A549 (cell line): ENCODE data around the gene GZMM. TPM values are rescaled to one million over a fixed set of nuclear protein-coding genes. Genes with fewer than 3 reads are reported as not detected.

Experiments used
- ATAC-seq, 2 experiments: fragments of 200-7000 bp in 1 of 2; fragments of >200 bp in 1 of 2; cut with Nextera tagmentation in 1 of 2; cut with Tn5 transposase in 1 of 2; 3 replicates each; pipeline versions ENCODE4 v1.8.0 to v1.9.1; 2018 to 2020; ENCODE audit warnings: mild to moderate bottlenecking in 1 of 2, moderate library complexity in 1 of 2
- CTCF ChIA-PET: fragments of 300-600 bp; sonication (Branson Sonifier 250); formaldehyde crosslinking; extraction: SDS; loops from one replicate; lab custom pipeline; 2021; ENCODE audit warnings: antibody characterized with exemption, inconsistent platforms; lab: Yijun Ruan, JAX
- POLR2A ChIA-PET: fragments of 350-600 bp; formaldehyde crosslinking; extraction: SDS; loops from one replicate; lab custom pipeline; 2021; ENCODE audit warnings: antibody characterized with exemption, inconsistent platforms; lab: Yijun Ruan, JAX
- DNase-seq, 2 experiments: peaks; one replicate each; pipeline versions ENCODE4 v3.0.0 to v3.0.0-alpha.2; 2011 to 2016; ENCODE audit warnings: low read depth in 1 of 2, low spot score in 1 of 2
- FAIRE-seq: peaks from 2 replicates; lab custom pipeline; 2011; peaks lifted over from hg19 to GRCh38; lab: Jason Lieb, UNC
- H3K27ac ChIP-seq, 2 experiments: fragments of >200 bp; sonication (Bioruptor Twin); formaldehyde crosslinking; 3 replicates each; pipeline ENCODE4 v1.5.1; 2016 to 2017
- H3K4me1 ChIP-seq: fragments of >200 bp; sonication (Bioruptor Twin); formaldehyde crosslinking; 3 replicates; pipeline ENCODE4 v1.6.1; 2016
- H3K4me2 ChIP-seq: fragments of >200 bp; sonication (Bioruptor Twin); formaldehyde crosslinking; 3 replicates; pipeline ENCODE4 v1.6.1; 2016
- H3K4me3 ChIP-seq: fragments of >200 bp; sonication (Bioruptor Twin); formaldehyde crosslinking; 3 replicates; pipeline ENCODE4 v1.5.1; 2016
- H3K9me3 ChIP-seq: fragments of >200 bp; sonication (Bioruptor Twin); formaldehyde crosslinking; 3 replicates; pipeline ENCODE4 v1.6.1; 2016
- ATOH8 ChIP-seq: fragments of 250-450 bp; sonication (Bioruptor Pico); IDR thresholded peaks from 2 replicates; pipeline ENCODE4 v1.5.0; 2020; ENCODE audit warnings: low read depth, mild to moderate bottlenecking, moderate library complexity
- BCL3 ChIP-seq: fragments of >200 bp; sonication (Bioruptor Twin); formaldehyde crosslinking; IDR thresholded peaks from 3 replicates; pipeline ENCODE4 v1.6.1; 2016
- BHLHE40 ChIP-seq: IDR thresholded peaks from 2 replicates; pipeline ENCODE4 v1.6.1; 2012; ENCODE audit warnings: low read depth, low read length, inconsistent platforms
- CHD4 ChIP-seq: fragments of 200-600 bp; sonication (generic); IDR thresholded peaks from 2 replicates; pipeline ENCODE4 v1.6.1; 2016; ENCODE audit warnings: antibody characterized with exemption, mild to moderate bottlenecking, borderline replicate concordance
- EHMT2 ChIP-seq: fragments of 200-600 bp; sonication (generic); IDR thresholded peaks from 2 replicates; pipeline ENCODE4 v1.6.1; 2016; ENCODE audit warnings: antibody characterized with exemption, low read depth, mild to moderate bottlenecking, moderate library complexity
- FOXS1 ChIP-seq: fragments of 250-450 bp; sonication (Bioruptor Pico); IDR thresholded peaks from 2 replicates; pipeline ENCODE4 v1.5.0; 2020; ENCODE audit warnings: mild to moderate bottlenecking, moderate library complexity
- HOXA7 ChIP-seq: fragments of 250-450 bp; sonication (Bioruptor Pico); IDR thresholded peaks from 2 replicates; pipeline ENCODE4 v1.5.0; 2020; ENCODE audit warnings: mild to moderate bottlenecking, moderate library complexity
- HOXB5 ChIP-seq: fragments of 250-450 bp; sonication (Bioruptor Pico); IDR thresholded peaks from 2 replicates; pipeline ENCODE4 v1.5.0; 2020; ENCODE audit warnings: mild to moderate bottlenecking, moderate library complexity
- KDM5A ChIP-seq: fragments of 200-600 bp; sonication (generic); IDR thresholded peaks from 2 replicates; pipeline ENCODE4 v1.6.1; 2016; ENCODE audit warnings: antibody characterized with exemption, mild to moderate bottlenecking
- MAFK ChIP-seq: fragments of 450-650 bp; IDR thresholded peaks from 2 replicates; pipeline ENCODE4 v1.6.1; 2014; ENCODE audit not compliant: partially characterized antibody
- MAZ ChIP-seq: fragments of 150-350 bp; IDR thresholded peaks from 2 replicates; pipeline ENCODE4 v1.6.1; 2014; ENCODE audit warnings: antibody characterized with exemption, low read depth, low read length, borderline replicate concordance
- MYC ChIP-seq: IDR thresholded peaks from 2 replicates; pipeline ENCODE4 v1.6.1; 2012; ENCODE audit warnings: mild to moderate bottlenecking, inconsistent platforms, low read length, improper control_type of control experiment, borderline replicate concordance
- NFE2L2 ChIP-seq: fragments of 150-350 bp; conservative IDR thresholded peaks from 2 replicates; pipeline ENCODE4 v1.6.1; 2014; ENCODE audit warnings: low read length
- NR3C1 ChIP-seq: fragments of >200 bp; sonication (Bioruptor Twin); formaldehyde crosslinking; IDR thresholded peaks from 3 replicates; pipeline ENCODE4 v1.6.1; 2017
- PHF8 ChIP-seq: fragments of 200-600 bp; sonication (generic); IDR thresholded peaks from 2 replicates; pipeline ENCODE4 v1.6.1; 2016; ENCODE audit warnings: low read depth, mild to moderate bottlenecking, antibody characterized with exemption, moderate library complexity, borderline replicate concordance
- POLR2AphosphoS2 ChIP-seq: conservative IDR thresholded peaks from 2 replicates; pipeline ENCODE4 v1.6.1; 2012; ENCODE audit warnings: low read length, improper control_type of control experiment, inconsistent platforms
- RARB ChIP-seq: fragments of 250-450 bp; sonication (Bioruptor Pico); IDR thresholded peaks from 2 replicates; pipeline ENCODE4 v1.8.0; 2021; ENCODE audit warnings: mild to moderate bottlenecking, moderate library complexity
- SMC3 ChIP-seq: fragments of >200 bp; sonication (Bioruptor Twin); formaldehyde crosslinking; IDR thresholded peaks from 3 replicates; pipeline ENCODE4 v1.6.1; 2018; ENCODE audit warnings: inconsistent platforms
- TFCP2L1 ChIP-seq: fragments of 250-450 bp; sonication (Bioruptor Pico); IDR thresholded peaks from 2 replicates; pipeline ENCODE4 v1.5.0; 2021; ENCODE audit warnings: mild to moderate bottlenecking
- TP53 ChIP-seq: fragments of 250-450 bp; sonication (Bioruptor Pico); IDR thresholded peaks from 2 replicates; pipeline ENCODE4 v1.5.0; 2021; ENCODE audit warnings: mild to moderate bottlenecking, moderate library complexity
- ZFP36 ChIP-seq: fragments of 450-650 bp; IDR thresholded peaks from 2 replicates; pipeline ENCODE4 v1.6.1; 2014; ENCODE audit warnings: borderline replicate concordance; ENCODE audit not compliant: partially characterized antibody
- ZSCAN20 ChIP-seq: fragments of 250-450 bp; sonication (Bioruptor Pico); IDR thresholded peaks from 2 replicates; pipeline ENCODE4 v1.8.0; 2022; ENCODE audit warnings: mild to moderate bottlenecking, moderate library complexity
- WGBS: methylation state at CpG from one replicate; pipeline ENCODE4 v1.1.6; 2017; ENCODE audit errors: missing lambda C conversion rate; 5-methylcytosine and 5-hydroxymethylcytosine counted together
- polyA plus RNA-seq, 4 experiments: library from polyadenylated mRNA; depleted of rRNA in 3 of 4; stranded (reverse); fragments of >200 nt; fragmentation: RNase III in 1 of 4; extraction: RNeasy Plus Mini Kit Qiagen cat#74134 plus additional on column Dnase treatment in 1 of 4; gene quantifications; 2 replicates in 3 of 4; 3 replicates in 1 of 4; pipeline ENCODE4 v1.2.3, GENCODE V29; 2011 to 2017
- TF ChIP-seq, protein P1 (sequence below): fragments of >200 bp; sonication (Bioruptor Twin); formaldehyde crosslinking; IDR thresholded peaks from 2 replicates; pipeline ENCODE4 v1.6.1; 2016
- TF ChIP-seq, protein P2 (sequence below): fragments of >200 bp; sonication (Bioruptor Twin); formaldehyde crosslinking; IDR thresholded peaks from 3 replicates; pipeline ENCODE4 v1.5.1; 2016

GZMM gene
- polyA plus RNA-seq, 2 of the 4 experiments (the other 2 are of a cell fraction): not detected

DNA sequence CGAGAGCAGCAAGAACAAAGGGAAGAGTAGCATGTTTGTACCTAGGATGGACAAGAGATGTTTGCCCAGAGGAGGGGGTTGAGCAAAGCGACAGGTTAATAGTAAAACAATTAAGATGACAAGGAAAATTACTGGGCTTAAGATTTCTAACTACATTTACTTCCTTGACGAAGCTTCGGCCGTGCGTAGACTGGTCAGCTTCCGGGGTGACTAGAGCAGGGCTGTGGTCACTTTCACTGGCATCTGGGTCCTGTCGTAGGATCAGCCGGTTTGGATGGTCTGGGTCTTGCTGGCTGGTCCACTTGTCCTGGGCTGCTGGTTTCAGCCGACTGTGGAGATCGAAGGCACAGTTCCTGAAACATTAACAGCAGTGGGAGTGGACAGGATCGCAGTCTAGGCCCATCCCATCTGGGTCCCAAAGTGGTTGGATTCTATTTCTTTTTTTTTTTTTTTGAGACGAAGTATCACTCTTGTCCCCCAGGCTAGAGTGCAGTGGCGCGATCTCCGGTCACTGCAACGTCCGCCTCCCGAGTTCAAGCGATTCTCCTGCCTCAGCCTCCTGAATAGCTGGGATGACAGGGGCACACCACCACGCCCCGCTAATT is 23.5 kb downstream of the GZMM start:
- DNase-seq: no peak
- H3K4me3 ChIP-seq: no peak overlapping the region
- TF ChIP-seq TFCP2L1 (CRISPR knock-in tag): no peak
- no peak for TF ChIP-seq ZSCAN20 (CRISPR knock-in tag)
- TF ChIP-seq POLR2AphosphoS2: no peak
- no peak for TF ChIP-seq HOXB5 (CRISPR knock-in tag)
- no peak for TF ChIP-seq SMC3
- TF ChIP-seq NFE2L2: no peak
- TF ChIP-seq, all 56 proteins: peak for 0
- Histone ChIP-seq H3K27ac (no peak overlapping the region), H3K4me2 (no peak overlapping the region), H3K9me3 (no peaks in the 10 kb centered on the region), H3K4me1 (no peaks in the 10 kb centered on the region)
- ATAC-seq (no peak), FAIRE-seq (no peak)
- POLR2A ChIA-PET: no interaction called here
- WGBS: 90% methylated on average over 22 of the region's 22 CpGs
- CTCF ChIA-PET: interaction anchor here (0.9 to 2.1 kb wide), 4 partner anchors 12 to 34 kb away, joined by 3 to 7 read pairs (median 4); no protein-coding TSS in a partner anchor

GRCh38 chr19:570251-570686 is 26.4 kb downstream of the GZMM start:
- no peak overlapping the region for H3K4me2 ChIP-seq
- no peak for FAIRE-seq
- no peak overlapping the region for H3K4me3 ChIP-seq
- ChIA-PET CTCF (interaction anchor here (1.3 kb wide), 1 partner anchor 63 kb away, joined by 3 read pairs; no protein-coding TSS in a partner anchor), POLR2A (no interaction called here)
- WGBS: 85% methylated on average over 17 of the region's 25 CpGs
- DNase-seq: no peak
- H3K27ac ChIP-seq: peak overlapping the region in 1 of 2 experiments; percentile 70; a peak in 2 of 6 replicates
- H3K9me3 ChIP-seq: no peaks in the 10 kb centered on the region
- TF ChIP-seq TP53 (CRISPR knock-in tag) (no peak), EHMT2 (no peak), ATOH8 (CRISPR knock-in tag) (no peak), SMC3 (no peak), MAZ (no peak), RARB (CRISPR knock-in tag) (no peak), NR3C1 (no peak), CHD4 (no peak), BCL3 (no peak), HOXA7 (CRISPR knock-in tag) (no peak), MYC (no peak), MAFK (no peak), ZFP36 (no peak), FOXS1 (no peak), KDM5A (no peak), PHF8 (no peak), BHLHE40 (no peak)
- TF ChIP-seq, protein P1, sequence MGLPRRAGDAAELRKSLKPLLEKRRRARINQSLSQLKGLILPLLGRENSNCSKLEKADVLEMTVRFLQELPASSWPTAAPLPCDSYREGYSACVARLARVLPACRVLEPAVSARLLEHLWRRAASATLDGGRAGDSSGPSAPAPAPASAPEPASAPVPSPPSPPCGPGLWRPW: no peak
- TF ChIP-seq, protein P2, sequence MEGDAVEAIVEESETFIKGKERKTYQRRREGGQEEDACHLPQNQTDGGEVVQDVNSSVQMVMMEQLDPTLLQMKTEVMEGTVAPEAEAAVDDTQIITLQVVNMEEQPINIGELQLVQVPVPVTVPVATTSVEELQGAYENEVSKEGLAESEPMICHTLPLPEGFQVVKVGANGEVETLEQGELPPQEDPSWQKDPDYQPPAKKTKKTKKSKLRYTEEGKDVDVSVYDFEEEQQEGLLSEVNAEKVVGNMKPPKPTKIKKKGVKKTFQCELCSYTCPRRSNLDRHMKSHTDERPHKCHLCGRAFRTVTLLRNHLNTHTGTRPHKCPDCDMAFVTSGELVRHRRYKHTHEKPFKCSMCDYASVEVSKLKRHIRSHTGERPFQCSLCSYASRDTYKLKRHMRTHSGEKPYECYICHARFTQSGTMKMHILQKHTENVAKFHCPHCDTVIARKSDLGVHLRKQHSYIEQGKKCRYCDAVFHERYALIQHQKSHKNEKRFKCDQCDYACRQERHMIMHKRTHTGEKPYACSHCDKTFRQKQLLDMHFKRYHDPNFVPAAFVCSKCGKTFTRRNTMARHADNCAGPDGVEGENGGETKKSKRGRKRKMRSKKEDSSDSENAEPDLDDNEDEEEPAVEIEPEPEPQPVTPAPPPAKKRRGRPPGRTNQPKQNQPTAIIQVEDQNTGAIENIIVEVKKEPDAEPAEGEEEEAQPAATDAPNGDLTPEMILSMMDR: no peak
- TF ChIP-seq, all 56 proteins: peak for 0
- no peak for ATAC-seq
- peaks cover 11% of the 10 kb centered on the region for H3K4me1 ChIP-seq
